B cell (primary cell): Measurements from ENCODE around the gene SPIRE1. TPM values are rescaled to one million over a fixed set of nuclear protein-coding genes. Genes with fewer than 3 reads are reported as not detected.

Source experiments
- ATAC-seq: fragments of 200-7000 bp; cut with Tn5 transposase; one replicate; pipeline ENCODE4 v1.10.0; 2021; ENCODE audit warnings: low read depth, mild to moderate bottlenecking, moderate number of reproducible peaks, moderate library complexity
- CTCF ChIA-PET: fragments of 350-600 bp; sonication (Branson Sonifier 250); formaldehyde crosslinking; loops from one replicate; lab custom pipeline; 2021; ENCODE audit warnings: antibody characterized with exemption, inconsistent platforms; lab: Charles Lee
- POLR2A ChIA-PET: fragments of 350-600 bp; sonication (Branson Sonifier 250); formaldehyde crosslinking; loops from one replicate; lab custom pipeline; 2021; ENCODE audit warnings: antibody characterized with exemption; lab: Charles Lee
- DNase-seq: peaks from one replicate; pipeline ENCODE4 v3.0.0; 2013
- H2AFZ ChIP-seq: 2 replicates; pipeline ENCODE4 v1.6.1; 2012; ENCODE audit warnings: mild to moderate bottlenecking, low read depth, low read length; ENCODE audit not compliant: insufficient read depth, poor library complexity, severe bottlenecking
- H3K27ac ChIP-seq, 2 donors: 1 replicate in 1 of 2; 2 replicates in 1 of 2; pipeline ENCODE4 v1.5.1; 2012 to 2013; ENCODE audit warnings: low read length in 2 of 2, mild to moderate bottlenecking in 2 of 2, moderate library complexity in 1 of 2
- H3K27me3 ChIP-seq, 4 experiments: fragments of 200-600 bp in 1 of 4; sonication (generic) in 1 of 4; replicated peaks in 1 of 4; 1 replicate in 2 of 4; 2 replicates in 2 of 4; pipeline versions ENCODE4 v1.6.1 to v1.7.0; 2013 to 2016; ENCODE audit warnings: low read length in 3 of 4, mild to moderate bottlenecking in 2 of 4, mixed read lengths in 1 of 4, moderate library complexity in 1 of 4; ENCODE audit not compliant: insufficient read depth in 4 of 4, control insufficient read depth in 3 of 4; ENCODE audit errors: control extremely low read depth in 1 of 4
- H3K36me3 ChIP-seq, 2 experiments: replicated peaks in 1 of 2; 1 replicate in 1 of 2; 2 replicates in 1 of 2; pipeline versions ENCODE4 v1.6.1 to v1.7.1; 2013; ENCODE audit warnings: low read length in 1 of 2; ENCODE audit not compliant: insufficient read depth in 2 of 2, control insufficient read depth in 1 of 2; ENCODE audit errors: control extremely low read depth in 1 of 2, extremely low read depth in 1 of 2
- H3K4me1 ChIP-seq, 2 donors: fragments of 200-600 bp in 1 of 2; sonication (generic) in 1 of 2; 1 replicate in 1 of 2; 2 replicates in 1 of 2; pipeline versions ENCODE4 v1.5.1 to v1.6.1; 2013 to 2017; ENCODE audit warnings: low read length in 2 of 2; ENCODE audit not compliant: control insufficient read depth in 2 of 2, insufficient read depth in 2 of 2
- H3K4me2 ChIP-seq: replicated peaks from 2 replicates; pipeline ENCODE3; 2012; ENCODE audit warnings: mild to moderate bottlenecking, low read depth, low read length; ENCODE audit not compliant: poor library complexity, severe bottlenecking
- H3K4me3 ChIP-seq, 5 experiments: fragments of 200-600 bp in 1 of 5; sonication (generic) in 1 of 5; 1 replicate in 3 of 5; 2 replicates in 2 of 5; pipeline versions ENCODE4 v1.5.1 to v1.7.0; 2011 to 2016; ENCODE audit warnings: low read length in 4 of 5, mild to moderate bottlenecking in 4 of 5, low read depth in 2 of 5, control low read depth in 1 of 5, moderate library complexity in 1 of 5; ENCODE audit not compliant: insufficient read depth in 1 of 5; ENCODE audit errors: control extremely low read depth in 1 of 5, extremely low read depth in 1 of 5
- H3K79me2 ChIP-seq: fragments of 200-600 bp; sonication (generic); one replicate; pipeline ENCODE4 v1.6.0; 2016; ENCODE audit warnings: low read length; ENCODE audit not compliant: control insufficient read depth, insufficient read depth
- H3K9ac ChIP-seq: fragments of 200-600 bp; sonication (generic); 2 replicates; pipeline ENCODE4 v1.6.1; 2017; ENCODE audit warnings: mild to moderate bottlenecking, low read length, moderate library complexity
- H3K9me3 ChIP-seq, 3 donors: one replicate each; pipeline versions ENCODE4 v1.6.1 to v1.7.1; 2013; ENCODE audit warnings: low read length in 2 of 3; ENCODE audit not compliant: control insufficient read depth in 2 of 3, insufficient read depth in 1 of 3; ENCODE audit errors: control extremely low read depth in 1 of 3
- H4K20me1 ChIP-seq: 2 replicates; pipeline ENCODE4 v1.6.0; 2012; ENCODE audit warnings: mild to moderate bottlenecking, low read length; ENCODE audit not compliant: insufficient read depth, control insufficient read depth, poor library complexity, severe bottlenecking
- H3K27ac Mint-ChIP-seq: one replicate; pipeline ENCODE4 v1.8.0; 2021; ENCODE audit warnings: mixed read lengths
- H3K27me3 Mint-ChIP-seq: one replicate; pipeline ENCODE4 v1.8.0; 2021; ENCODE audit warnings: mixed read lengths
- H3K4me1 Mint-ChIP-seq: one replicate; pipeline ENCODE4 v1.8.0; 2021; ENCODE audit warnings: mixed read lengths
- H3K4me3 Mint-ChIP-seq: one replicate; pipeline ENCODE4 v1.8.0; 2021; ENCODE audit warnings: mixed read lengths
- H3K9me3 Mint-ChIP-seq: one replicate; pipeline ENCODE4 v1.8.0; 2022; ENCODE audit warnings: mixed read lengths; ENCODE audit not compliant: insufficient read depth
- EZH2 ChIP-seq: IDR thresholded peaks from 2 replicates; pipeline ENCODE4 v1.6.1; 2012; ENCODE audit warnings: borderline replicate concordance, low read depth, mild to moderate bottlenecking, moderate library complexity, low read length; ENCODE audit not compliant: insufficient read depth, poor library complexity, severe bottlenecking
- WGBS: methylation state at CpG from one replicate; pipeline ENCODE4 v1.1.5; 2013; ENCODE audit warnings: missing lambda C conversion rate; ENCODE audit not compliant: insufficient coverage; 5-methylcytosine and 5-hydroxymethylcytosine counted together
- intact Hi-C: fragments of 100-400 bp; cut with micrococcal nuclease; formaldehyde crosslinking; loops from one replicate; pipeline ENCODE4 v1.10.0; 2022
- polyA plus RNA-seq: library from polyadenylated mRNA; depleted of rRNA; stranded (reverse); fragments of >200 nt; gene quantifications from 2 replicates; pipeline ENCODE4 v1.2.3, GENCODE V29; 2012
- total RNA-seq, 2 donors: library from RNA; stranded (reverse); fragments of 120-200 nt in 1 of 2; gene quantifications; 1 replicate in 1 of 2; 2 replicates in 1 of 2; pipeline versions ENCODE4 v1.2.3 to v1.2.4, GENCODE V29; 2013 to 2022
- TF ChIP-seq, protein P1 (sequence below): fragments of 200-600 bp; IDR thresholded peaks from one replicate; pipeline ENCODE4 v1.8.0; 2022; ENCODE audit warnings: antibody characterized with exemption, mild to moderate bottlenecking

Gene SPIRE1
- total and polyA plus RNA-seq, 2 donors (not counting 1 experiment from before 2014, with no cell fraction given): 0.22 to 4.0 TPM

DNA sequence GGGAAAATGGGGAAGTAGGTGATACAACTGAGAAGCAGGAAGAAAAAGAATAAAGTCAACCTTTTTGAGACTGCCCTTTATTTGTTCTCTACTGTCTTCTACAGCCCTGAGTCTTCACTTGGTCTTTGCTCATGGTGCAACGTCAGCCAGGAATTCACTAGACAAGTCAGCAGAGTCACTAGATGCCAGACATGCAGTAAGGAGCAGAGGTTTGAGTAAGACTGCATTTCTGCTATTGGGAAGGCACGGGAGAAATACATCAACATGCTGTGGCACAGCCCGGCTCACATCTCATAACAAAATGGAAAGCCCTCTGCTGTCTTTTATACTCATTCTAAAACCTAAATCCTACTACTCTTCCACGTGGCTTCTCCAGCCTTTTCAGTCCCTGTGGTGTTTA lies 183.0 kb downstream of the SPIRE1 start:
- ATAC-seq (no peak), DNase-seq (no peak)
- H3K27me3 Mint-ChIP-seq: no peaks in the 10 kb centered on the region
- Histone ChIP-seq H3K27ac (no peak overlapping the region), H3K4me2 (no peak overlapping the region), H3K9me3 (no peaks in the 10 kb centered on the region), H3K4me1 (no peaks in the 10 kb centered on the region), H4K20me1 (no peaks in the 10 kb centered on the region), H3K9ac (no peak overlapping the region), H2AFZ (no peak overlapping the region), H3K4me3 (no peak overlapping the region), H3K79me2 (no peaks in the 10 kb centered on the region), H3K36me3 (no peaks in the 10 kb centered on the region), H3K27me3 (no peaks in the 10 kb centered on the region)
- no peaks in the 10 kb centered on the region for H3K9me3 Mint-ChIP-seq
- ChIA-PET POLR2A (no interaction called here), CTCF (no interaction called here)
- no peak for TF ChIP-seq EZH2
- TF ChIP-seq, protein P1, sequence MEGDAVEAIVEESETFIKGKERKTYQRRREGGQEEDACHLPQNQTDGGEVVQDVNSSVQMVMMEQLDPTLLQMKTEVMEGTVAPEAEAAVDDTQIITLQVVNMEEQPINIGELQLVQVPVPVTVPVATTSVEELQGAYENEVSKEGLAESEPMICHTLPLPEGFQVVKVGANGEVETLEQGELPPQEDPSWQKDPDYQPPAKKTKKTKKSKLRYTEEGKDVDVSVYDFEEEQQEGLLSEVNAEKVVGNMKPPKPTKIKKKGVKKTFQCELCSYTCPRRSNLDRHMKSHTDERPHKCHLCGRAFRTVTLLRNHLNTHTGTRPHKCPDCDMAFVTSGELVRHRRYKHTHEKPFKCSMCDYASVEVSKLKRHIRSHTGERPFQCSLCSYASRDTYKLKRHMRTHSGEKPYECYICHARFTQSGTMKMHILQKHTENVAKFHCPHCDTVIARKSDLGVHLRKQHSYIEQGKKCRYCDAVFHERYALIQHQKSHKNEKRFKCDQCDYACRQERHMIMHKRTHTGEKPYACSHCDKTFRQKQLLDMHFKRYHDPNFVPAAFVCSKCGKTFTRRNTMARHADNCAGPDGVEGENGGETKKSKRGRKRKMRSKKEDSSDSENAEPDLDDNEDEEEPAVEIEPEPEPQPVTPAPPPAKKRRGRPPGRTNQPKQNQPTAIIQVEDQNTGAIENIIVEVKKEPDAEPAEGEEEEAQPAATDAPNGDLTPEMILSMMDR: no peak
- no peaks in the 10 kb centered on the region for H3K4me1 Mint-ChIP-seq
- intact Hi-C loops: no loop called here
- no peak overlapping the region for H3K4me3 Mint-ChIP-seq
- 81% methylated on average over 4 of the region's 4 CpGs for WGBS
- H3K27ac Mint-ChIP-seq: no peak overlapping the region

DNA sequence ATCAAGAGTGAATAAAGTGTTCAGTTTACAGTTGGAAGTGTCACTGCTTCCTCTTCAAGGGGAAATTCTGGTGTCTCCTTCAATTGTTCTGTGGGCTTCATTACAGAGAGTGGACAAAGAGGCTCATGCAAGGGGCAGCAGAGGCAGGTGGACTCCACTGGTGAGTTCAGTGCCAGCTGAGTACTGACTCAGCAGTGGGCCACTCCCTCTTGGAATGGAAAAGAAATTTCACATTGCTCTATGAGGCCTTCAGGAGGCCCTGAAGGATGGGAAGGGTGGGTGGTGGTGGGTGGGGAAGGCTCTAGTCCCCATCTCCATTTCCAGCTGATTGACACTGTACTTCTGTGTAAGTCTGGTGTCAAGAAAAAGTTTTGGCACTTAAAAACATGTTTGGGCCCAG lies 183.8 kb downstream of the SPIRE1 start:
- Mint-ChIP-seq H3K9me3 (no peaks in the 10 kb centered on the region), H3K4me3 (no peak overlapping the region), H3K4me1 (no peaks in the 10 kb centered on the region), H3K27ac (no peak overlapping the region), H3K27me3 (no peaks in the 10 kb centered on the region)
- H3K4me2 ChIP-seq: no peak overlapping the region
- H3K4me1 ChIP-seq: no peaks in the 10 kb centered on the region
- CTCF ChIA-PET: no interaction called here
- no peaks in the 10 kb centered on the region for H3K79me2 ChIP-seq
- H4K20me1 ChIP-seq: no peaks in the 10 kb centered on the region
- ATAC-seq (no peak), DNase-seq (no peak)
- no peak overlapping the region for H3K27ac ChIP-seq
- no peaks in the 10 kb centered on the region for H3K9me3 ChIP-seq
- H2AFZ ChIP-seq: no peak overlapping the region
- no peaks in the 10 kb centered on the region for H3K36me3 ChIP-seq
- no peak overlapping the region for H3K9ac ChIP-seq
- POLR2A ChIA-PET: no interaction called here
- H3K27me3 ChIP-seq: no peaks in the 10 kb centered on the region
- H3K4me3 ChIP-seq: no peak overlapping the region
- TF ChIP-seq EZH2: no peak
- TF ChIP-seq, protein P1: no peak
- intact Hi-C loops: no loop called here
